Hepatic stellate cell (primary cell): ENCODE results near the gene CTXND2.

Experiments used
- DNase-seq: peaks from one replicate; pipeline ENCODE4 v3.0.0; 2011; ENCODE audit warnings: low spot score

CTXND2 gene

GRCh38 chr1:150961756-150962155, 74.8 kb downstream of the CTXND2 start:
- no peak for DNase-seq
